Left ventricle myocardium inferior (tissue), 1 donor: ENCODE results near the gene ADAMTSL3. TPM values are rescaled to one million over a fixed set of nuclear protein-coding genes. Genes with fewer than 3 reads are reported as not detected.

Experiments
- DNase-seq: peaks from one replicate; pipeline ENCODE4 v3.0.0-alpha.2; 2020
- H3K27ac ChIP-seq: fragments of 200-600 bp; replicated peaks from 2 replicates; pipeline ENCODE4 v1.8.0; 2021
- H3K27me3 ChIP-seq: fragments of 200-600 bp; 2 replicates; pipeline ENCODE4 v1.8.0; 2021; ENCODE audit warnings: low read depth
- H3K36me3 ChIP-seq: fragments of 200-600 bp; 2 replicates; pipeline ENCODE4 v1.8.0; 2021
- H3K4me1 ChIP-seq: fragments of 200-600 bp; 2 replicates; pipeline ENCODE4 v1.8.0; 2021
- H3K4me3 ChIP-seq: fragments of 200-600 bp; 2 replicates; pipeline ENCODE4 v1.8.0; 2021; ENCODE audit warnings: mild to moderate bottlenecking, moderate library complexity
- H3K9me3 ChIP-seq: fragments of 200-600 bp; replicated peaks from 2 replicates; pipeline ENCODE4 v1.8.0; 2021
- CTCF ChIP-seq: fragments of 200-600 bp; IDR thresholded peaks from 2 replicates; pipeline ENCODE4 v1.8.0; 2021; ENCODE audit warnings: antibody characterized with exemption, mild to moderate bottlenecking, borderline replicate concordance
- intact Hi-C: fragments of 100-400 bp; cut with micrococcal nuclease; formaldehyde crosslinking; loops from one replicate; pipeline ENCODE4 v1.11.0; 2022
- total RNA-seq: library from RNA; stranded (reverse); fragmentation: NEBNext Ultra II Directional; extraction: Animal tissue kit (Norgen Biotek cat#: 25700); gene quantifications from one replicate; pipeline ENCODE4 v1.2.1, GENCODE V29; 2021
- donor health status: DM: no; HTN: yes; CAD: no; lungs with severe emphysema.

ADAMTSL3 gene
- total RNA-seq, 1 donor from 2014 or later: 11.9 TPM

GRCh38 chr15:83610901-83611685, 42.8 kb upstream of the ADAMTSL3 start:
- no peak for TF ChIP-seq CTCF
- Histone ChIP-seq H3K27ac (no peak overlapping the region), H3K4me3 (no peak overlapping the region), H3K36me3 (no peaks in the 10 kb centered on the region), H3K9me3 (no peaks in the 10 kb centered on the region), H3K4me1 (no peaks in the 10 kb centered on the region), H3K27me3 (no peaks in the 10 kb centered on the region)
- intact Hi-C loops: no loop called here
- DNase-seq: no peak

GRCh38 chr15:83612226-83612625, 41.7 kb upstream of the ADAMTSL3 start:
- Histone ChIP-seq H3K36me3 (no peaks in the 10 kb centered on the region), H3K27me3 (no peaks in the 10 kb centered on the region), H3K4me3 (no peak overlapping the region), H3K9me3 (no peaks in the 10 kb centered on the region), H3K4me1 (no peaks in the 10 kb centered on the region), H3K27ac (no peak overlapping the region)
- no peak for DNase-seq
- TF ChIP-seq CTCF: no peak
- intact Hi-C loops: no loop called here

GRCh38 chr15:83612898-83613635, 40.9 kb upstream of the ADAMTSL3 start:
- TF ChIP-seq CTCF: no peak
- Histone ChIP-seq H3K9me3 (no peaks in the 10 kb centered on the region), H3K4me3 (no peak overlapping the region), H3K27ac (no peak overlapping the region), H3K4me1 (no peaks in the 10 kb centered on the region), H3K27me3 (no peaks in the 10 kb centered on the region), H3K36me3 (no peaks in the 10 kb centered on the region)
- intact Hi-C loops: no loop called here
- no peak for DNase-seq

- Histone ChIP-seq H3K27me3 (no peaks in the 10 kb centered on the region), H3K36me3 (no peaks in the 10 kb centered on the region), H3K9me3 (no peaks in the 10 kb centered on the region), H3K4me1 (no peaks in the 10 kb centered on the region), H3K4me3 (no peak overlapping the region), H3K27ac (no peak overlapping the region)
- intact Hi-C loops: no loop called here
- no peak for TF ChIP-seq CTCF
- DNase-seq: no peak
Observed at GRCh38 chr15:83613714-83614113, 40.2 kb upstream of the ADAMTSL3 start.

- Histone ChIP-seq H3K4me1 (no peaks in the 10 kb centered on the region), H3K9me3 (peaks cover 10% of the 10 kb centered on the region), H3K27me3 (no peaks in the 10 kb centered on the region), H3K27ac (no peak overlapping the region), H3K36me3 (no peaks in the 10 kb centered on the region), H3K4me3 (no peak overlapping the region)
- no peak for DNase-seq
- intact Hi-C loops: no loop called here
- no peak for TF ChIP-seq CTCF
Observed at GRCh38 chr15:83616840-83617239, 37.1 kb upstream of the ADAMTSL3 start.
